Activated naive CD4-positive, alpha-beta T cell treated with anti-CD3 and anti-CD28 coated beads for 36 hours (primary cell): Measurements from ENCODE around the gene RFXAP. TPM values are rescaled to one million over a fixed set of nuclear protein-coding genes. Genes with fewer than 3 reads are reported as not detected.

Source experiments
- CTCF ChIA-PET: fragments of 350-600 bp; sonication (Branson Sonifier 250); formaldehyde crosslinking; loops from one replicate; lab custom pipeline; 2021; ENCODE audit warnings: antibody characterized with exemption; lab: Charles Lee
- DNase-seq: peaks from one replicate; pipeline ENCODE4 v3.0.0-alpha.2; 2020
- H3K27ac Mint-ChIP-seq: one replicate; pipeline ENCODE4 v1.8.0; 2021; ENCODE audit warnings: mild to moderate bottlenecking, mixed read lengths
- H3K27me3 Mint-ChIP-seq: one replicate; pipeline ENCODE4 v1.8.0; 2021; ENCODE audit warnings: low read depth, mixed read lengths
- H3K36me3 Mint-ChIP-seq: one replicate; pipeline ENCODE4 v1.8.0; 2021; ENCODE audit warnings: low read depth, mixed read lengths
- H3K4me1 Mint-ChIP-seq: one replicate; pipeline ENCODE4 v1.8.0; 2021; ENCODE audit warnings: low read depth, mixed read lengths
- H3K4me3 Mint-ChIP-seq: one replicate; pipeline ENCODE4 v1.8.0; 2021; ENCODE audit warnings: mild to moderate bottlenecking, moderate library complexity, mixed read lengths
- H3K9me3 Mint-ChIP-seq: one replicate; pipeline ENCODE4 v1.8.0; 2021; ENCODE audit warnings: mixed read lengths
- intact Hi-C: fragments of 100-400 bp; cut with micrococcal nuclease; formaldehyde crosslinking; loops from one replicate; pipeline ENCODE4 v1.15.1; 2023
- total RNA-seq, 2 experiments: library from RNA; stranded (reverse); gene quantifications; one replicate each; pipeline ENCODE4 v1.2.3, GENCODE V29; 2021

RFXAP gene
- total RNA-seq, 2 experiments from 2014 or later, result 9.2 to 12.2 TPM

DNA sequence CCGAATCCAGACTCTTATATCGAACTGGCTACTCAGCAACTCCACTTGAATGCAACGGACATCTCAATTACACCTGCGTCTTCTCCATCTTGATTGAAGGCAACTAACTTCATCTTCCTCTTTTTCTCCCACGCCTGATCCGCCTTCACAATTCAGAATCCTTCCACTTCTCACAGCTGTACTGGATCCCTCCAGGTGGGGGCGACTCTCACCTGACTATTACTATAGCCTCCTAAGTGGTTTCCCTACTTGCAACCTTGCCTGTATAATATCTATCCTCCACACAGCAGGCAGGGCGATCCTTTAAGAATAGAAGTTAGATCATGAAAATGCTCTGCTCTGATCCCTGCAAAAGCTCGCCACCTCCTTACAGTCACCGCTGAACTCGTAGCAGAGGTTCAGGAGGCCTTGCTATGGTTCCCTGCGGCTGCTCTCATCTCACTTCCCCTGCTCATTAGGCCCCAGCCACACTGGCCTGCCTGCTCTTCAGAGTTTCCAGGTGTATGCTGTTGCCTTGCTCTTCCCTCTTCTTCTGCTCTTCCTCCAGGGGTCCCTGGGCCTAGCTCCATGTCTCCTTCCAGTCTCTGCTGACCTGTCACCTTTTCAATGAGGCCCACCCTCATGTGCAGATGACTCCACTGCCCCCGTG is 31.9 kb downstream of the RFXAP start:
- intact Hi-C loops, result no loop called here

DNA sequence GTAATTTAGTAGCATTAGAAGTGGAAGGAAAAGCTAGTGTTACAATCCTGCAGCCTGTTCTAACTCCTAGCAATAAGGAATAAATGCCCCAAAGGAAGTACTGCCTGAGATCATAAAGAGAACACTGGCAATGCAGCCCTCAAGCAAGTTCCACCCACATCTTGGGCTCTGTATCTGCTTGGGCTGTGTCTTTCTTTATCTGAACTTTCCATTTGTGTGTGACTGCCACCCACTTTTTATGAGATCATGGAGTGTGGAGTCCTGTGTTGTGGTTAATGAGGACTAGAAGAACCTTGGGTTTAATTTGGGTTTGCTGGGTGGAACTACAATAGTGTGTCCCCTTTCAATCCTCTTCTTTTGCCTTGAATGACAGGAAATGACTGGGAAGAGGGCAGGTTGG is 38.2 kb downstream of the RFXAP start:
- H3K4me3 Mint-ChIP-seq, result no peak overlapping the region
- H3K4me1 Mint-ChIP-seq, result peaks cover 2% of the 10 kb centered on the region
- H3K36me3 Mint-ChIP-seq, result no peaks in the 10 kb centered on the region
- H3K27me3 Mint-ChIP-seq, result peaks cover 28% of the 10 kb centered on the region
- no peak overlapping the region for H3K27ac Mint-ChIP-seq
- no peak for DNase-seq
- CTCF ChIA-PET, result interaction anchor here (1.0 to 2.2 kb wide), 4 partner anchors 17 to 124 kb away, joined by 4 to 10 read pairs (median 5); no protein-coding TSS in a partner anchor
- no peaks in the 10 kb centered on the region for H3K9me3 Mint-ChIP-seq
- intact Hi-C loops, result no loop called here

More for the DNA sequence above, 31.9 kb downstream of the RFXAP start:
- H3K4me1 Mint-ChIP-seq, result no peaks in the 10 kb centered on the region
- H3K27me3 Mint-ChIP-seq, result peaks cover 10% of the 10 kb centered on the region
- no peaks in the 10 kb centered on the region for H3K9me3 Mint-ChIP-seq
- no peak overlapping the region for H3K27ac Mint-ChIP-seq
- CTCF ChIA-PET, result interaction anchor here (0.6 kb wide), 1 partner anchor 18 kb away, joined by 3 read pairs; no protein-coding TSS in a partner anchor
- no peaks in the 10 kb centered on the region for H3K36me3 Mint-ChIP-seq
- no peak overlapping the region for H3K4me3 Mint-ChIP-seq
- DNase-seq, result peak; percentile 34

DNA sequence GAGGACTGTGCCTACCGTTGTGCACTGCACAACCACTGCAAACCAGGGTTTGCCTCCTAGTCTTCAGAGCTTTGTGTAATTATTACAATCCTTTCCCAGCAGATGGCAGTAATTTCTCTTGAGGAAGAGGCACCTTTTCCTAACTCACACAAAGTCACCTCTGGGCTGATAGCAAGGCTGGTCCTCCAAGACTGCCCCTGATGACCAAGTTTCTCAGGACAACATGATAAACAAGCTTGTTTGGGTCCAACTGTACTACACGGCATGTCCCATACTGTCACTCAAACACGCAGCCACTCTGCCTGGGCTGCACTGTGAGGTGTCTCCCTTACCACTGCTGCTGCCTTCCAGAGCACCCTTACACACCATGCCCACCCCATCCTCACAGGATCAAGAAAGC is 39.3 kb downstream of the RFXAP start:
- intact Hi-C loops, result loop anchor here (1.0 to 2.0 kb wide), 2 partner anchors 123 to 211 kb away; no protein-coding TSS in a partner anchor
- no peak for DNase-seq
- CTCF ChIA-PET, result interaction anchor here (0.8 to 2.2 kb wide), 7 partner anchors 16 to 129 kb away, joined by 3 to 10 read pairs (median 4); no protein-coding TSS in a partner anchor
- Mint-ChIP-seq H3K27ac (no peak overlapping the region), H3K4me1 (peaks cover 2% of the 10 kb centered on the region), H3K4me3 (no peak overlapping the region), H3K9me3 (no peaks in the 10 kb centered on the region), H3K36me3 (no peaks in the 10 kb centered on the region), H3K27me3 (peaks cover 27% of the 10 kb centered on the region)

DNA sequence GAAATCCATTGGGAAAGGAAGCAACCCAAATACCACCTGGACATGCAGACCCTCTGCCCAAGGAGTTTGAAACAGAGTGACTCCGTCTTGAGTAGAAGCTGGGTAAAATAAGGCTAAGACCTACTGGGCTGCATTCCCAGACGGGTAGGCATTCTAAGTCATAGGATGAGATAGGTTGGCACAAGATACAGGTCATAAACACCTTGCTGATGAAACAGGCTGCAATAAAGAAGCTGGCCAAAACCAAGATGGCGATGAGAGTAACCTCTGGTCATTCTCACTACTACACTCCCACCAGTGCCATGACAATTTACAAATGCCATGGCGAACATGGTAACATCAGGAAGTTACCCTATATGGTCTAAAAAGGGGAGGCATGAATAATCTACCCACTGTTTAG is 40.2 kb downstream of the RFXAP start:
- intact Hi-C loops, result loop anchor here (2.0 kb wide), 1 partner anchor 210 kb away; no protein-coding TSS in a partner anchor
- H3K27me3 Mint-ChIP-seq, result peaks cover 22% of the 10 kb centered on the region
- no peaks in the 10 kb centered on the region for H3K36me3 Mint-ChIP-seq
- CTCF ChIA-PET, result interaction anchor here (0.7 to 2.2 kb wide), 5 partner anchors 18 to 211 kb away, joined by 3 to 10 read pairs (median 5); no protein-coding TSS in a partner anchor
- no peak for DNase-seq
- H3K4me3 Mint-ChIP-seq, result no peak overlapping the region
- H3K9me3 Mint-ChIP-seq, result no peaks in the 10 kb centered on the region
- no peak overlapping the region for H3K27ac Mint-ChIP-seq
- peaks cover 2% of the 10 kb centered on the region for H3K4me1 Mint-ChIP-seq

DNA sequence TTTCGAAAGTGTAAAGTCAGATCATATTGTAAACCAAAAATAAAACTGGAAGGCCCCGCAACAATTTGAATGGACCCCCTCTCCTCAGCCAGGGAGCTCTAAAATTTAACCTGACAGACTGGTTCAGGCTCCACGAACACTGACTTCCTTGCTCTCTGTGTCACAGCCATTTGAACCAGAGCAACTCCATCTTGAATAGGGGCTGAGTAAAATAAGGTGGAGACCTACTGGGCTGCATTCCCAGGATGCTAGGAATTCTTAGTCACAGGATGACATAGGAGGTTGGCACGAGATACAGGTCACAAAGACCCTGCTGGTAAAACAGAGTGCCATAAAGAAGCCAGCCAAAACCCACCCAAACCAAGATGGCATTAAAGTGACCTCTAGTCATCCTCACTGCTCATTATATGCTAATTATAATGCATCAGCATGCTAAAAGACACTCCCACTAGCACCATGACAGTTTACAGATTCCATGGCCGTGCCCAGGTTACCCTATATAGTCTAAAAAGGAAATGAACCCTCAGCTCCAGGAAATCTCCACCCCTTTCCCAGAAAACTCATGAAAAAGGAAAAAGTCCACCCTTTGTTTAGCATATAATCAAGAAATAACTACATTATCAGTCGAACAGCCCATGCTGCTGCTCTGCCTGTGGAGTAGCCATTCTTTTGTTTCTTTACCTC is 43.1 kb downstream of the RFXAP start:
- H3K4me3 Mint-ChIP-seq, result no peak overlapping the region
- no peaks in the 10 kb centered on the region for H3K36me3 Mint-ChIP-seq
- peaks cover 23% of the 10 kb centered on the region for H3K27me3 Mint-ChIP-seq
- peaks cover 2% of the 10 kb centered on the region for H3K4me1 Mint-ChIP-seq
- no peak overlapping the region for H3K27ac Mint-ChIP-seq
- CTCF ChIA-PET, result no interaction called here
- DNase-seq, result no peak
- H3K9me3 Mint-ChIP-seq, result no peaks in the 10 kb centered on the region
- intact Hi-C loops, result no loop called here

DNA sequence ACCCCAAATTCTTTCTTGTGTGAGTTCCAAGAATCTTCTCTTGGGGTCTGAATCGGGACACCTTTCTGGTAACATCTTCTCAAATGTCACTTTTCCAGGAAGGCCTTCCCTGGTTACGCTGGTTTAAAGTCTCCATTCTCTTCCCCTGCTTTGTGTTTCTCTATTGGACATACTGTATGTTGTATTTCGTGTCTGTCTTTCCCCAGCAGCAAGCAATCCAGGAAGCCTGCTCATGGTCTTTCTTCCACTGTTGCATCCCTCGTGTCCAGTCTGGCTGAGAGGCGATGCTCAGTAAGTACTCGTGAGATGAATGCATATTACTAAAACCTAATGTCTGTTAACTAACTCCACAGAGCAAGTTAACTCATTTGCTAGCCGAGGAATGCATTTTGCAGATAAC is 43.7 kb downstream of the RFXAP start:
- intact Hi-C loops, result no loop called here
- Mint-ChIP-seq H3K27me3 (peaks cover 23% of the 10 kb centered on the region), H3K4me1 (no peaks in the 10 kb centered on the region), H3K4me3 (no peak overlapping the region), H3K36me3 (no peaks in the 10 kb centered on the region), H3K27ac (no peak overlapping the region), H3K9me3 (no peaks in the 10 kb centered on the region)
- CTCF ChIA-PET, result no interaction called here
- DNase-seq, result no peak

DNA sequence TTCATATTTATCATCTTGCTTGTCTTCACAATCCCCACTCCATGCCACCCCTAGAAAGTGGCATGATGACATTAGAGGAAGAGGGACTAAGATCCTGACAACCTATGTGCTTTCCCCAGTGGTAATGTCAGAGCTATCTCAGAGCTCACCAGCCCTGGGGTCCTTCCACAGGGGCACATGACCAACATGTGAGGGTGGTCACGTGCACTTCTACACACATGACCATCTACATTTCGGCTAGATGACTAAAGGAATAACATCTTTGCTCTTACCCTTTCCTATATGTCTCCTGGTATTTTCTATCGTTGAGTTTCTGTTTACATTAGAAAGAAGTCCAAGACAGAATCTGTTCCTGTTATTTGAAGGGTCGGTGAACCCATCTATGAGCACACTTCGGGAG is 46.2 kb downstream of the RFXAP start:
- CTCF ChIA-PET, result interaction anchor here (1.8 kb wide), 1 partner anchor 129 kb away, joined by 4 read pairs; no protein-coding TSS in a partner anchor
- Mint-ChIP-seq H3K9me3 (no peaks in the 10 kb centered on the region), H3K4me1 (no peaks in the 10 kb centered on the region), H3K4me3 (no peak overlapping the region), H3K27ac (no peak overlapping the region), H3K36me3 (no peaks in the 10 kb centered on the region), H3K27me3 (peaks cover 13% of the 10 kb centered on the region)
- no peak for DNase-seq
- intact Hi-C loops, result no loop called here

DNA sequence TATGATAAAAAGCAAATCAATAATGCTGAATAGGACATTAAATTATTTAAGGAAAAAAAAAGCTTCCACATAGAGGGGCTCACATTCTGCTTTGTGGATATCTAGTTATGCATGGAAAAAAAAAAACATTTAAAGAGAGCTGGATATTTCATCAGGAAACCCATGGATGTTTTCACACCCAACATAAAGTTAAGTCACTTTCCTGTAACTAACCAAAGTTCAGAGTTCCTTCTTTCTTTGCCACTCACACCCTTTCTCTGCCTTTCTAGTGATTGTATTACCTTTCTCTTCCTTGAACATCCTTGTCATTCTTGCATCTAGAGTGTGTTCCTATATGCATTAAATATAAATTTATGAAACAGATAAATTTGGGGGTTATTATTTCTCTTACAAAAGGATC is 47.2 kb downstream of the RFXAP start:
- H3K27ac Mint-ChIP-seq, result no peak overlapping the region
- intact Hi-C loops, result no loop called here
- H3K4me3 Mint-ChIP-seq, result no peak overlapping the region
- no peak for DNase-seq
- H3K27me3 Mint-ChIP-seq, result peaks cover 11% of the 10 kb centered on the region
- CTCF ChIA-PET, result interaction anchor here (1.1 to 1.8 kb wide), 2 partner anchors 17 to 130 kb away, joined by 3 to 4 read pairs; no protein-coding TSS in a partner anchor
- H3K4me1 Mint-ChIP-seq, result no peaks in the 10 kb centered on the region
- H3K9me3 Mint-ChIP-seq, result no peaks in the 10 kb centered on the region
- H3K36me3 Mint-ChIP-seq, result no peaks in the 10 kb centered on the region

DNA sequence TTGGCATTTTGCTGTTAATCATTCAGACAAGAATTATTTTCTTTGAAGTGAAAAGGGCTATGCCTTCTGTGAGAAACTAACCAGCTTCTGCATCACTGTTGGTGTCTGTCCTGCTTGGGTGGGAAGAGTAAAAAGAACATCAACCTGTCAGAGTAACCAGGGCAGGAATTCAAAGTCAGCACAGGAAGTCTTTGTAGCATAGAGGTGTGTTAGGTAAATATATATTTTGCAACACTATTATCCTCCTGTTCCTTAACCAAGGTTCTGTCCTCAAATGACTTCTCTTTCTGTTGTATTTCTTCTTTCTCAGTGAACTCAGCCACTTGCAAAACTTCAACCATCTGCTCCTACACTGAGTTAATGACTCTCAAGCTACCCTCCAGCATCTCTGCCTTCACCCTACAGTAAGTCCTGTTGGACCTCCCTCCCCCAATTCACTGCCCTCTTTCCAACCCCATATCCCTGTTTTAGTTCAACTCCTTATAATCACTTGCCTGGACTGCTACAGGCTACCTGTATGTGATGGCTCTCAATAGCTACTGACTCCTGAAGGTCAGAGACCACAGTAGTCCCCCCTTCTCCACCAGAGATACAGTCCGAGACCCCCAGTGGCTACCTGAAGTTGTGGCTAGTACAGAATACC is 51.1 kb downstream of the RFXAP start:
- H3K4me3 Mint-ChIP-seq, result no peak overlapping the region
- H3K4me1 Mint-ChIP-seq, result no peaks in the 10 kb centered on the region
- CTCF ChIA-PET, result interaction anchor here (0.7 to 1.1 kb wide), 2 partner anchors 9 to 11 kb away, joined by 3 to 5 read pairs; no protein-coding TSS in a partner anchor
- peaks cover 16% of the 10 kb centered on the region for H3K27me3 Mint-ChIP-seq
- H3K36me3 Mint-ChIP-seq, result no peaks in the 10 kb centered on the region
- no peak overlapping the region for H3K27ac Mint-ChIP-seq
- no peak for DNase-seq
- intact Hi-C loops, result no loop called here
- no peaks in the 10 kb centered on the region for H3K9me3 Mint-ChIP-seq

DNA sequence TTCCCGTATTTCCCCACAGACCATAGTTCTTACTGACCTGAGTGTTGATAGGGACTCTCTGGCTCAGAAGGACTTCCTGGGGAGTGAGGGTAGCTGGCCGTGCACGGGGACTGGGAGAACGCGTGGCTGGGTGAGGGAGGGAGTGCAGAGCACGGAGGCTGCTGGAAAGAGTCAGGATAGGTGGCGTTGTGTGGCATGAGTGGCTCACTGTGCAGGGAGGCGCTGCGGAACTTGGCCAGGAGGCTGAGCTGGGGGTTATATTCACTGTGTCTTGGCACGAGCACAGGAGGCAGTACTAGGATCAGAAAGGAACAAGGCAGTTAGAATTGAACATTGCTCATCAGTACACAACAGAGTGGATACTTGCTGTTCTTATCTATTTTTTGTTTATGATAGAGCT is 53.6 kb downstream of the RFXAP start:
- peaks cover 14% of the 10 kb centered on the region for H3K27me3 Mint-ChIP-seq
- H3K9me3 Mint-ChIP-seq, result no peaks in the 10 kb centered on the region
- intact Hi-C loops, result no loop called here
- CTCF ChIA-PET, result no interaction called here
- H3K4me1 Mint-ChIP-seq, result no peaks in the 10 kb centered on the region
- no peaks in the 10 kb centered on the region for H3K36me3 Mint-ChIP-seq
- no peak overlapping the region for H3K4me3 Mint-ChIP-seq
- no peak for DNase-seq
- no peak overlapping the region for H3K27ac Mint-ChIP-seq

DNA sequence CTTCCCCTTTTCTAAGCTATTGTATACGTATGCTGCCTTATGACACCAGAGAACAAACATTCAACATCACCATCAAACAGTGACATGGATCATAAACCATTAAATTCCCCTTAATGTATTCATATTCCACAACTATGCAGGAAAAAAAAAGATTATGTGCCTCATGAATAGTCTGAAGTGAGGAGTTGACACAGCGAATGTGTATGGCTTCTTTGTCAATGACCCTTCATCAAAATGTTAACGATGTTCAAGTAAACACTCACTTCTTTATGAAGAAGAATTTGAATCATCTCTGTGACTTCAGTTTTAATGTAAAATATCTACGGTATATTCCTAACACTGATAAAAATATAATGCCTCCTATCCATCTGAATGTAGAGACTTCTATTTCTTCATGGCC is 56.4 kb downstream of the RFXAP start:
- peaks cover 17% of the 10 kb centered on the region for H3K27me3 Mint-ChIP-seq

DNA sequence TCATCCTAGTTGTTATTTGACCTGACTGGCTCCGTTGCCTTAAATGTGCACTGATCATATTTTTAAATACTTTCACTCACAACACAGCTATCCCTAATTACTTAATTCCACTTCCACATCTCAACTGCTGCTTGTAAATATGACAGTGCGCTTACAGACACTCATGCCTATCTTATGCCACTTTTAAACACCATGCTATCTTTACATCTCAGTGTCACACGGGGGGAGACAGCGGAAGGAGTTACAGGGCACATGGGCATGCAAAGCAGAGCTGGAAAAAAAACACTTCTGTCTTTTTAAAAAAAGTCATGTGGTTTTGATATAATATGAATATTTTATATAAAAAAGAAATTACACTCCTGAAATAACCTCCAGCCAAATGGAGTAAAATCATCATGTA is 56.9 kb downstream of the RFXAP start:
- Mint-ChIP-seq H3K9me3 (no peaks in the 10 kb centered on the region), H3K4me3 (no peak overlapping the region), H3K27me3 (peaks cover 17% of the 10 kb centered on the region), H3K27ac (no peak overlapping the region), H3K4me1 (no peaks in the 10 kb centered on the region), H3K36me3 (no peaks in the 10 kb centered on the region)
- DNase-seq, result no peak
- CTCF ChIA-PET, result interaction anchor here (1.1 kb wide), 1 partner anchor 9 kb away, joined by 4 read pairs; no protein-coding TSS in a partner anchor
- intact Hi-C loops, result no loop called here

More for the DNA sequence above, 56.4 kb downstream of the RFXAP start:
- H3K4me1 Mint-ChIP-seq, result no peaks in the 10 kb centered on the region
- no peaks in the 10 kb centered on the region for H3K9me3 Mint-ChIP-seq
- no peak overlapping the region for H3K4me3 Mint-ChIP-seq
- CTCF ChIA-PET, result interaction anchor here (1.1 kb wide), 1 partner anchor 8 kb away, joined by 4 read pairs; no protein-coding TSS in a partner anchor
- no peak overlapping the region for H3K27ac Mint-ChIP-seq
- no peaks in the 10 kb centered on the region for H3K36me3 Mint-ChIP-seq
- no peak for DNase-seq
- intact Hi-C loops, result no loop called here
